ENCODE data around the gene COL4A2.

The COL4A2 gene

DNA sequence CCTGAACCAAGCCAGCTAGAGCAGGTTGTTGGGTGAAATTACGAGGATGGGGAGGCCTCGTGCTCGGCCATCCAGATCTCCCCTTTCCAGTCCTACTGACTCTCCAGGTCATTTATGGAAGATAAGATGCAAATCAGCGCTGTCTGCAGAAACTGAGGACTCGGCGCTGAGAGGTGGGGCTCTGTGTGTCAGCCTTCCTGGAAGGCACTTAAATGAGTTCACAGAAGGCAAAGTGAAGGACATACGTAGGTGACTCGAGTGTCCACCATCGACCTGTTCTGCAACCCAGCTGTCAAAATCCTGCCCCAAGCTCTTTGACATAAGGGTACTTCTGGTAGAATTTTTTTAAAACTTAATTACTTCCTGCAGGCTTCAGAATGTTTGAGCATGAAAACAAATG, 168.0 kb downstream of the COL4A2 start:
- H3F3A ChIP-seq (ENCODE audit: insufficient read depth, low read length) = no peaks in the 10 kb centered on the region
- H3K4me1 ChIP-seq (ENCODE audit: low read length) = no peaks in the 10 kb centered on the region; the same call in 1 of the 2 replicates
- H3K36me3 ChIP-seq (replicated peaks; ENCODE audit: insufficient read depth, low read length) = no peaks in the 10 kb centered on the region
- H4K20me1 ChIP-seq (ENCODE audit: insufficient read depth, low read length) = no peaks in the 10 kb centered on the region
- no peak overlapping the region for H2AFZ ChIP-seq (ENCODE audit: low read length)
- no peaks in the 10 kb centered on the region for H3K79me2 ChIP-seq (ENCODE audit: low read length)
- no peak overlapping the region for H3K4me3 ChIP-seq (ENCODE audit: low read length)
- no peaks in the 10 kb centered on the region for H3K9me2 ChIP-seq (replicated peaks; ENCODE audit: insufficient read depth, low read length)
- no peak for DNase-seq
- H3K9me3 ChIP-seq (replicated peaks; ENCODE audit: insufficient read depth, low read length) = no peaks in the 10 kb centered on the region
- no peaks in the 10 kb centered on the region for H3K27me3 ChIP-seq (replicated peaks; ENCODE audit: insufficient read depth, low read length)
- no peak overlapping the region for H3K9ac ChIP-seq (ENCODE audit: low read length)
- H3K27ac ChIP-seq (ENCODE audit: low read length) = no peak overlapping the region
- TF ChIP-seq EZH2 (optimal IDR thresholded peaks at IDR 0.05; ENCODE audit: low read depth, low read length) = no peak
- TF ChIP-seq EZH2phosphoT487 (IDR thresholded peaks at IDR 0.05; ENCODE audit: low read length) = no peak
- TF ChIP-seq, protein P1, sequence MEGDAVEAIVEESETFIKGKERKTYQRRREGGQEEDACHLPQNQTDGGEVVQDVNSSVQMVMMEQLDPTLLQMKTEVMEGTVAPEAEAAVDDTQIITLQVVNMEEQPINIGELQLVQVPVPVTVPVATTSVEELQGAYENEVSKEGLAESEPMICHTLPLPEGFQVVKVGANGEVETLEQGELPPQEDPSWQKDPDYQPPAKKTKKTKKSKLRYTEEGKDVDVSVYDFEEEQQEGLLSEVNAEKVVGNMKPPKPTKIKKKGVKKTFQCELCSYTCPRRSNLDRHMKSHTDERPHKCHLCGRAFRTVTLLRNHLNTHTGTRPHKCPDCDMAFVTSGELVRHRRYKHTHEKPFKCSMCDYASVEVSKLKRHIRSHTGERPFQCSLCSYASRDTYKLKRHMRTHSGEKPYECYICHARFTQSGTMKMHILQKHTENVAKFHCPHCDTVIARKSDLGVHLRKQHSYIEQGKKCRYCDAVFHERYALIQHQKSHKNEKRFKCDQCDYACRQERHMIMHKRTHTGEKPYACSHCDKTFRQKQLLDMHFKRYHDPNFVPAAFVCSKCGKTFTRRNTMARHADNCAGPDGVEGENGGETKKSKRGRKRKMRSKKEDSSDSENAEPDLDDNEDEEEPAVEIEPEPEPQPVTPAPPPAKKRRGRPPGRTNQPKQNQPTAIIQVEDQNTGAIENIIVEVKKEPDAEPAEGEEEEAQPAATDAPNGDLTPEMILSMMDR (IDR thresholded peaks at IDR 0.05; ENCODE audit: low read length) = no peak
- H3K4me2 ChIP-seq (ENCODE audit: low read depth, low read length) = no peak overlapping the region

DNA sequence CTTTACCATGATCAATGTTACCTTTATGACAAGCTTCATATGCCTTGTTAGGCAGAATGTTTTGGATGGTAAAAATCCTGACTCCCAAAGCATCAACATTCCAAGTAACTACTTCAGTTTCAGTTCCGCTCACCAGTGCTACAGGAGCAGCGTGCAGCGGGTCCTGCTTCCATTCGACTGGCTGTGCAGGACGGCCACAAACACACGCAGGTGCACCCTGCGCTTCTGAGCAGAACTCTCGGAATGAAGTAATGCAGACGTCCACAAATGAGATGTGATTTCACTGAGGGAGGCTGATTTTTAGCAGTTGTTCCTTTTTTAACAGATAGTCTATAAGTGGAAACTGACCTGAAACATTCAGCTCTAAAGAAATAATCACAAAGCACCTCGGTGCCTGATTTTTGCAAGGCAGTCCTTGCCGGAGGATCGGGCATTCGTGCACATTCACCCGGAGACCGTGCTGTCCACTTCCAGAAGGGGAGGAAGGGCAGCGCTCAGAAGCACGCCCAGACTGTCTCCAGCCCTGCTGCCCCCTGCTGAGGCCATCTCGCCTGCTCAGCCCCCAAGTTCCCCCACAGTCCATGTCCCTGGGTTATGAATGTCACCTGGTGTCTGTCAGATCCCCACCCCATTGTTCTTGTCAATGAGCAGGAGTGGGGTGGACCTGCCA, 168.6 kb downstream of the COL4A2 start:
- Histone ChIP-seq H3K27me3 (replicated peaks; ENCODE audit: insufficient read depth, low read length) (no peaks in the 10 kb centered on the region), H3K36me3 (replicated peaks; ENCODE audit: insufficient read depth, low read length) (no peaks in the 10 kb centered on the region), H3K9me2 (replicated peaks; ENCODE audit: insufficient read depth, low read length) (no peaks in the 10 kb centered on the region), H2AFZ (ENCODE audit: low read length) (no peak overlapping the region), H3F3A (ENCODE audit: insufficient read depth, low read length) (no peaks in the 10 kb centered on the region), H3K4me1 (ENCODE audit: low read length) (no peaks in the 10 kb centered on the region; the same call in 1 of the 2 replicates), H3K79me2 (ENCODE audit: low read length) (no peaks in the 10 kb centered on the region), H3K27ac (ENCODE audit: low read length) (no peak overlapping the region), H3K4me2 (ENCODE audit: low read depth, low read length) (no peak overlapping the region), H3K9me3 (replicated peaks; ENCODE audit: insufficient read depth, low read length) (no peaks in the 10 kb centered on the region), H3K9ac (ENCODE audit: low read length) (no peak overlapping the region), H4K20me1 (ENCODE audit: insufficient read depth, low read length) (no peaks in the 10 kb centered on the region), H3K4me3 (ENCODE audit: low read length) (no peak overlapping the region)
- TF ChIP-seq, protein P1 (IDR thresholded peaks at IDR 0.05; ENCODE audit: low read length) = no peak
- TF ChIP-seq EZH2phosphoT487 (IDR thresholded peaks at IDR 0.05; ENCODE audit: low read length) (no peak), EZH2 (optimal IDR thresholded peaks at IDR 0.05; ENCODE audit: low read depth, low read length) (no peak)
- no peak for DNase-seq

DNA sequence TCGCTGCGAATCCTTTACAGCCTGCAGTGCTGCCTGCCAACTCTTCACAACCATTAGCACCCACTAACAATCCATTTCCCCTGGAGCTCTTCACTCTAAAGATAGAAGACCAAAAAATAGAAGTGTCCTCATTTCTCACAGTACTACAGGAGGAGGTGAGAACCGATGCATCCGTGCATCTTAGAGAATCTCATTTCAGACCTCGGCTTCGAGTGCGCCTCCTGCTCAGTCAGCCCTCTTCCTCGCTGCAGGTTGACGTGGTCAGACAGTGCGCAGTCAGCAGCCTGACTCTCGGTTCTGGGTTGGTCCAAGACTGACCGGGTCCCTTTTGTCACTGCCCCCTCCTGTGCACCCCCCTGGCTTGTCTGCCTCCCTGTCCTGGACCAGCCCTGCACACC, 169.1 kb downstream of the COL4A2 start:
- H3K27me3 ChIP-seq (replicated peaks; ENCODE audit: insufficient read depth, low read length) = no peaks in the 10 kb centered on the region
- H3K4me1 ChIP-seq (ENCODE audit: low read length) = no peaks in the 10 kb centered on the region; the same call in 1 of the 2 replicates
- H4K20me1 ChIP-seq (ENCODE audit: insufficient read depth, low read length) = no peaks in the 10 kb centered on the region
- no peak overlapping the region for H2AFZ ChIP-seq (ENCODE audit: low read length)
- H3K9me2 ChIP-seq (replicated peaks; ENCODE audit: insufficient read depth, low read length) = no peaks in the 10 kb centered on the region
- H3K4me3 ChIP-seq (ENCODE audit: low read length) = no peak overlapping the region
- no peak overlapping the region for H3K4me2 ChIP-seq (ENCODE audit: low read depth, low read length)
- H3K79me2 ChIP-seq (ENCODE audit: low read length) = no peaks in the 10 kb centered on the region
- no peaks in the 10 kb centered on the region for H3K36me3 ChIP-seq (replicated peaks; ENCODE audit: insufficient read depth, low read length)
- no peak overlapping the region for H3K27ac ChIP-seq (ENCODE audit: low read length)
- H3F3A ChIP-seq (ENCODE audit: insufficient read depth, low read length) = no peaks in the 10 kb centered on the region
- no peak for TF ChIP-seq EZH2 (optimal IDR thresholded peaks at IDR 0.05; ENCODE audit: low read depth, low read length)
- no peak overlapping the region for H3K9ac ChIP-seq (ENCODE audit: low read length)
- H3K9me3 ChIP-seq (replicated peaks; ENCODE audit: insufficient read depth, low read length) = no peaks in the 10 kb centered on the region
- no peak for DNase-seq

DNA sequence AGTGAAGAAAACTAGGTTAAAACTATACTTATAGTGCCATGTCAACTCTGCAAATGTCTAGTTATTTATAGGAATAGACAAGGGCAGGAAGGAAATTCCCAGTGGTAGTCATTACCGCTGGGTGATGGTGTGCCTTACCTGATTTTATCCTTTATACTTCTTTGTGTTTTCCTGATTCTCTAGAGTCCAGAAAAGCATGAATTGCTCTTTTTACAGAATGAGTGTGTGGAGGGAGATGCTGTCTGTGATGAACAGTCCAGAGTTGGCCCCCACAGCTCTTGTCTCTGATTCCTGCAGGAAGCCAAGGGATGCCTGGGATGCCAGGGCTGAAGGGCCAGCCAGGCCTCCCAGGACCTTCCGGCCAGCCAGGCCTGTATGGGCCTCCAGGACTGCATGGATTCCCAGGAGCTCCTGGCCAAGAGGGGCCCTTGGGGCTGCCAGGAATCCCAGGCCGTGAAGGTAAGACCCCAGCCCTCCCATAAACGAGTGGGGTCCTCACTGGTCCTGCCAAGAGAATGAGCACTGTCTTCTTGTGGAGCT, 170.7 kb downstream of the COL4A2 start:
- Histone ChIP-seq H3K4me3 (ENCODE audit: low read length) (no peak overlapping the region), H3K27ac (ENCODE audit: low read length) (no peak overlapping the region), H3K9me2 (replicated peaks; ENCODE audit: insufficient read depth, low read length) (no peaks in the 10 kb centered on the region), H3K4me1 (ENCODE audit: low read length) (no peaks in the 10 kb centered on the region), H3F3A (ENCODE audit: insufficient read depth, low read length) (no peaks in the 10 kb centered on the region), H3K9ac (ENCODE audit: low read length) (no peak overlapping the region), H3K4me2 (ENCODE audit: low read depth, low read length) (no peak overlapping the region), H3K27me3 (replicated peaks; ENCODE audit: insufficient read depth, low read length) (no peaks in the 10 kb centered on the region), H3K36me3 (replicated peaks; ENCODE audit: insufficient read depth, low read length) (no peaks in the 10 kb centered on the region), H4K20me1 (ENCODE audit: insufficient read depth, low read length) (no peaks in the 10 kb centered on the region), H3K9me3 (replicated peaks; ENCODE audit: insufficient read depth, low read length) (no peaks in the 10 kb centered on the region), H3K79me2 (ENCODE audit: low read length) (no peaks in the 10 kb centered on the region), H2AFZ (ENCODE audit: low read length) (no peak overlapping the region)
- TF ChIP-seq EZH2 (optimal IDR thresholded peaks at IDR 0.05; ENCODE audit: low read depth, low read length) (no peak), EZH2phosphoT487 (IDR thresholded peaks at IDR 0.05; ENCODE audit: low read length) (no peak)
- TF ChIP-seq, protein P1 (IDR thresholded peaks at IDR 0.05; ENCODE audit: low read length) = no peak
- DNase-seq = no peak

All from MM.1S (cell line).